ENCODE data around the gene BHMT2.
A peak's percentile ranks its signal among the peaks of the same experiment; 100 is the strongest.

The BHMT2 gene

GRCh38 chr5:79025054-79025472 lies 44.5 kb upstream of the BHMT2 start:
- H3K27me3 ChIP-seq (ENCODE audit: control insufficient read depth, low read length) = peaks cover 40% of the 10 kb centered on the region
- no peaks in the 10 kb centered on the region for H3K36me3 ChIP-seq (ENCODE audit: control insufficient read depth, low read length)
- no peaks in the 10 kb centered on the region for H3K9me3 ChIP-seq (ENCODE audit: control insufficient read depth, insufficient read depth, low read length)
- no peak overlapping the region for H3K27ac ChIP-seq (ENCODE audit: low read depth, low read length)
- H3K79me2 ChIP-seq (ENCODE audit: control insufficient read depth, low read length) = no peaks in the 10 kb centered on the region
- no peaks in the 10 kb centered on the region for H3F3A ChIP-seq (ENCODE audit: control insufficient read depth, insufficient read depth)
- H4K20me1 ChIP-seq (ENCODE audit: control insufficient read depth, insufficient read depth, low read depth, low read length) = no peaks in the 10 kb centered on the region
- TF ChIP-seq EZH2phosphoT487 (IDR thresholded peaks at IDR 0.05; ENCODE audit: borderline replicate concordance, low read length) = no peak
- TF ChIP-seq CTCF (IDR thresholded peaks at IDR 0.05; ENCODE audit: low read depth, low read length, poor library complexity, severe bottlenecking) = peak; percentile 85
- 0 out of 2 replicates have a peak overlapping the region, but pooled peaks have one; percentile 16 for H3K4me3 ChIP-seq (ENCODE audit: low read length)
- H3K4me2 ChIP-seq (ENCODE audit: low read length) = peak overlapping the region; percentile 35; the same call in 1 of the 2 replicates
- H3K9me2 ChIP-seq (replicated peaks; ENCODE audit: control insufficient read depth, low read length) = no peaks in the 10 kb centered on the region
- 0 out of 2 replicates have a peak, but pooled peaks cover 3% of the 10 kb centered on the region for H3K4me1 ChIP-seq (ENCODE audit: control insufficient read depth, low read length)

GRCh38 chr5:79030663-79031484 lies 38.7 kb upstream of the BHMT2 start:
- H3K9me2 ChIP-seq (replicated peaks; ENCODE audit: control insufficient read depth, low read length) = no peaks in the 10 kb centered on the region
- H3K4me2 ChIP-seq (ENCODE audit: low read length) = no peak overlapping the region
- H3F3A ChIP-seq (ENCODE audit: control insufficient read depth, insufficient read depth) = no peaks in the 10 kb centered on the region
- no peaks in the 10 kb centered on the region for H3K9me3 ChIP-seq (ENCODE audit: control insufficient read depth, insufficient read depth, low read length)
- no peaks in the 10 kb centered on the region for H3K79me2 ChIP-seq (ENCODE audit: control insufficient read depth, low read length)
- H4K20me1 ChIP-seq (ENCODE audit: control insufficient read depth, insufficient read depth, low read depth, low read length) = no peaks in the 10 kb centered on the region
- no peaks in the 10 kb centered on the region for H3K4me1 ChIP-seq (ENCODE audit: control insufficient read depth, low read length)
- TF ChIP-seq EZH2phosphoT487 (IDR thresholded peaks at IDR 0.05; ENCODE audit: borderline replicate concordance, low read length) (no peak), CTCF (IDR thresholded peaks at IDR 0.05; ENCODE audit: low read depth, low read length, poor library complexity, severe bottlenecking) (no peak)
- H3K27ac ChIP-seq (ENCODE audit: low read depth, low read length) = no peak overlapping the region
- H3K4me3 ChIP-seq (ENCODE audit: low read length) = no peak overlapping the region
- H3K27me3 ChIP-seq (ENCODE audit: control insufficient read depth, low read length) = peaks cover 17% of the 10 kb centered on the region
- H3K36me3 ChIP-seq (ENCODE audit: control insufficient read depth, low read length) = no peaks in the 10 kb centered on the region

- Histone ChIP-seq H3F3A (ENCODE audit: control insufficient read depth, insufficient read depth) (no peaks in the 10 kb centered on the region), H3K79me2 (ENCODE audit: control insufficient read depth, low read length) (no peaks in the 10 kb centered on the region), H3K9me3 (ENCODE audit: control insufficient read depth, insufficient read depth, low read length) (no peaks in the 10 kb centered on the region)
These were observed 38.1 kb upstream of the BHMT2 start for GRCh38 chr5:79031485-79031867.

More at GRCh38 chr5:79031485-79031867, 38.1 kb upstream of the BHMT2 start:
- Histone ChIP-seq H3K4me3 (ENCODE audit: low read length) (no peak overlapping the region), H3K9me2 (replicated peaks; ENCODE audit: control insufficient read depth, low read length) (no peaks in the 10 kb centered on the region), H3K27me3 (ENCODE audit: control insufficient read depth, low read length) (peaks cover 15% of the 10 kb centered on the region), H3K4me2 (ENCODE audit: low read length) (no peak overlapping the region), H3K36me3 (ENCODE audit: control insufficient read depth, low read length) (no peaks in the 10 kb centered on the region), H3K4me1 (ENCODE audit: control insufficient read depth, low read length) (no peaks in the 10 kb centered on the region), H4K20me1 (ENCODE audit: control insufficient read depth, insufficient read depth, low read depth, low read length) (no peaks in the 10 kb centered on the region), H3K27ac (ENCODE audit: low read depth, low read length) (no peak overlapping the region)
- no peak for TF ChIP-seq CTCF (IDR thresholded peaks at IDR 0.05; ENCODE audit: low read depth, low read length, poor library complexity, severe bottlenecking)
- no peak for TF ChIP-seq EZH2phosphoT487 (IDR thresholded peaks at IDR 0.05; ENCODE audit: borderline replicate concordance, low read length)
